Peyer's patch (tissue), 4 donors: ENCODE data around the gene CPSF4.

Experiments
- CTCF ChIP-seq, 6 experiments: fragments of 450-650 bp in 4 of 6; fragments of 200-600 bp in 2 of 6; sonication (generic) in 1 of 6; IDR thresholded peaks; one replicate each; pipeline ENCODE4 v1.5.1; 2017 to 2019; ENCODE audit warnings: antibody characterized with exemption in 6 of 6, mild to moderate bottlenecking in 3 of 6, moderate library complexity in 1 of 6
- POLR2A ChIP-seq, 2 donors: fragments of 450-650 bp; IDR thresholded peaks; one replicate each; pipeline ENCODE4 v1.5.1; 2017; ENCODE audit warnings: antibody characterized with exemption in 2 of 2, mild to moderate bottlenecking in 2 of 2, moderate library complexity in 2 of 2

- TF ChIP-seq POLR2A (IDR thresholded peaks at IDR 0.05) (no peak), CTCF (IDR thresholded peaks at IDR 0.05) (no peak)
Observed at GRCh38 chr7:99489235-99489634, 50.5 kb downstream of the CPSF4 start.
